PC-9 (cell line): ENCODE data around the gene SEMA5A.

Experiments
- EZH2 ChIP-seq: fragments of 200-600 bp; sonication (generic); IDR thresholded peaks from 2 replicates; pipeline ENCODE4 v1.8.0; 2017; ENCODE audit warnings: antibody characterized with exemption, low read depth
- TF ChIP-seq, protein P1 (sequence below): fragments of 200-600 bp; sonication (generic); conservative IDR thresholded peaks from 2 replicates; pipeline ENCODE4 v1.6.1; 2017; ENCODE audit warnings: mixed run types, antibody characterized with exemption, mild to moderate bottlenecking, moderate library complexity

DNA sequence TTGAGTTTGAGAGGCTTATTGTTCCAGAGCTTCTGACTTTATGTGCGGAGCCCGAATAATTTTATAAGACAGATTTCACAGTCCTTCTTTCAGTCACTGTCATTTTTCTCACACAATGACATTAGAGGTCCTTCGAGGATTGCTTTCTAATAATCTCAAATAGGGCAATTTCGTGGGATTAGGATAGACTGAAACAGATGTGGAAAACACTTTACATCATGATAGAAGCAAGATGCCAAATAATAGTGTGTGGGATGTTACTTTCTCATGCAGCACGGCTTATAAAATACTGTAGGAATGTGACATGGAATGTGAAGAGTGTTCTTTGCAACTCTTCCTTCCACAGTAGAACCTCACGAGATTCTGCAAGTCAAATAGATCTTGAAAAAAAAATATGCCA is 451.3 kb downstream of the SEMA5A start:
- TF ChIP-seq, protein P1, sequence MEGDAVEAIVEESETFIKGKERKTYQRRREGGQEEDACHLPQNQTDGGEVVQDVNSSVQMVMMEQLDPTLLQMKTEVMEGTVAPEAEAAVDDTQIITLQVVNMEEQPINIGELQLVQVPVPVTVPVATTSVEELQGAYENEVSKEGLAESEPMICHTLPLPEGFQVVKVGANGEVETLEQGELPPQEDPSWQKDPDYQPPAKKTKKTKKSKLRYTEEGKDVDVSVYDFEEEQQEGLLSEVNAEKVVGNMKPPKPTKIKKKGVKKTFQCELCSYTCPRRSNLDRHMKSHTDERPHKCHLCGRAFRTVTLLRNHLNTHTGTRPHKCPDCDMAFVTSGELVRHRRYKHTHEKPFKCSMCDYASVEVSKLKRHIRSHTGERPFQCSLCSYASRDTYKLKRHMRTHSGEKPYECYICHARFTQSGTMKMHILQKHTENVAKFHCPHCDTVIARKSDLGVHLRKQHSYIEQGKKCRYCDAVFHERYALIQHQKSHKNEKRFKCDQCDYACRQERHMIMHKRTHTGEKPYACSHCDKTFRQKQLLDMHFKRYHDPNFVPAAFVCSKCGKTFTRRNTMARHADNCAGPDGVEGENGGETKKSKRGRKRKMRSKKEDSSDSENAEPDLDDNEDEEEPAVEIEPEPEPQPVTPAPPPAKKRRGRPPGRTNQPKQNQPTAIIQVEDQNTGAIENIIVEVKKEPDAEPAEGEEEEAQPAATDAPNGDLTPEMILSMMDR, result no peak
- no peak for TF ChIP-seq EZH2
